ENCODE measurements around the gene NCAPG2. TPM values are rescaled to one million over a fixed set of nuclear protein-coding genes. Genes with fewer than 3 reads are reported as not detected.
A peak's percentile ranks its signal among the peaks of the same experiment; 100 is the strongest.

NCAPG2 gene, protein sequence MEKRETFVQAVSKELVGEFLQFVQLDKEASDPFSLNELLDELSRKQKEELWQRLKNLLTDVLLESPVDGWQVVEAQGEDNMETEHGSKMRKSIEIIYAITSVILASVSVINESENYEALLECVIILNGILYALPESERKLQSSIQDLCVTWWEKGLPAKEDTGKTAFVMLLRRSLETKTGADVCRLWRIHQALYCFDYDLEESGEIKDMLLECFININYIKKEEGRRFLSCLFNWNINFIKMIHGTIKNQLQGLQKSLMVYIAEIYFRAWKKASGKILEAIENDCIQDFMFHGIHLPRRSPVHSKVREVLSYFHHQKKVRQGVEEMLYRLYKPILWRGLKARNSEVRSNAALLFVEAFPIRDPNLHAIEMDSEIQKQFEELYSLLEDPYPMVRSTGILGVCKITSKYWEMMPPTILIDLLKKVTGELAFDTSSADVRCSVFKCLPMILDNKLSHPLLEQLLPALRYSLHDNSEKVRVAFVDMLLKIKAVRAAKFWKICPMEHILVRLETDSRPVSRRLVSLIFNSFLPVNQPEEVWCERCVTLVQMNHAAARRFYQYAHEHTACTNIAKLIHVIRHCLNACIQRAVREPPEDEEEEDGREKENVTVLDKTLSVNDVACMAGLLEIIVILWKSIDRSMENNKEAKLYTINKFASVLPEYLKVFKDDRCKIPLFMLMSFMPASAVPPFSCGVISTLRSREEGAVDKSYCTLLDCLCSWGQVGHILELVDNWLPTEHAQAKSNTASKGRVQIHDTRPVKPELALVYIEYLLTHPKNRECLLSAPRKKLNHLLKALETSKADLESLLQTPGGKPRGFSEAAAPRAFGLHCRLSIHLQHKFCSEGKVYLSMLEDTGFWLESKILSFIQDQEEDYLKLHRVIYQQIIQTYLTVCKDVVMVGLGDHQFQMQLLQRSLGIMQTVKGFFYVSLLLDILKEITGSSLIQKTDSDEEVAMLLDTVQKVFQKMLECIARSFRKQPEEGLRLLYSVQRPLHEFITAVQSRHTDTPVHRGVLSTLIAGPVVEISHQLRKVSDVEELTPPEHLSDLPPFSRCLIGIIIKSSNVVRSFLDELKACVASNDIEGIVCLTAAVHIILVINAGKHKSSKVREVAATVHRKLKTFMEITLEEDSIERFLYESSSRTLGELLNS
- total RNA-seq = 100 to 1,000 TPM in 1 of 2 donors, 10 to 100 TPM in 1; 45.0 to 117 TPM

DNA sequence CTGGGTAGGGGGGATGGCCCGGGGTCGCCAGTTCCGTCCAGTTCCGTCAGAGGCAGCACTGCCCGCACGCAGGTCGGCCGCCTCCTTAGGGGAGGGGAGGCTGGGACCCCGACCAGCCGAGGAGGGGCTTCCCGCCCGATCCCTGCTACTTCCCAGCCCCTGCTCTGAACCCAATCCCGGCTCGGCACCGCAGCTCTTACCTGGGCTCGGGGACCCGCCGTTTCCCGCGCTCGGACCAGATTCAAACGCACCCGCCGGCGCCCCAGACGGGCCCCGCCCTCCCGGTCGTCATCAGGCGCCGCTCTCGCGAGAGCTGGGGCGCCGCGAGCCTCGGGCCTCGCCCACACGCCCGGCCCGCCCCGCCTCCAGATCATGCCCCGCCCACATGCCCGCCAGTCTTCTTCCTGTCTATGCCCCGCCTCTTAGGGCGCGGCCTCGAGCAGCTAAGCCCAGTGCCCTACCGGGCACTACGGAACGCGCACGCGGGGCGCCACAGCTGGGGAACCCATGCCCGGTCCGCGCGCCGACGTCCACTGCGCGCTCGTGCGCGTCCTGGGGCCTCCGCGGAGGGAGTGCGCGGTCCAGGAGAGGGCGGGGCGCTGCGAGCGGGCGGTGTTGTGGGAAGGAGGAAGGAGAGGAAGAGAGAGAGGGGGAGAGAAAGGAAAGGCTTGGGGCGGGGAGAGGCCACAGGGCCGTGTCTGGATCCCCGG lies at the start of gene NCAPG2:
Gene NCAPG2 (minus strand): TSS at position 281 of the 710 bp plus-strand sequence. CDS start 2,905 bp downstream, outside the sequence.
- peak within 1 kb of the TSS; percentile 83 for H3K4me3 Mint-ChIP-seq
- peak within 1 kb of the TSS; percentile 8 to 71 for H3K27ac Mint-ChIP-seq
- no peaks in the 10 kb centered on the region for H3K9me3 Mint-ChIP-seq
- peak; percentile 98 for DNase-seq (ENCODE audit: low spot score)
- peaks cover 10% of the 10 kb centered on the region for H3K36me3 Mint-ChIP-seq
- peak; percentile 99 for ATAC-seq
- H3K4me1 Mint-ChIP-seq (ENCODE audit: low read depth in 2 of 2) = peaks cover 18 to 29% of the 10 kb centered on the region in 2 donors
- H3K27me3 Mint-ChIP-seq = no peaks in the 10 kb centered on the region

DNA sequence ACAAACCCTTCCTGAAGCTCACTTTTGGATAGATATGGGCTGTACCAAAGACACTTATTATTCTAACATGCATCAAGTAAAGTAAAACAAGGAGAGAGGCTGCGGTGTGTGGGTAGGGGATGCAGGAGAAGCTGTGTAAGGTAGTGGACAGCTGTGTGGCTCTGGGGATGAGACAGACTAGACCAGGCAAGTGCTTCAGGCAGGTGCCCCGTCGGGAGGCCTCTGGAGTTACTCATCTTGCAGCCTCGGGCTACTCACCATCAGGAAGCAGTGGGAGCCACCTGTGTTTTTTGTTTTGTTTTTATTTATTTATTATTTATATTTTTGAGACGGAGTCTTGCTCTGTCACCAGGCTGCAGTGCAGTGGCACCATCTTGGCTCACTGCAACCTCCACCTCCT lies 49.3 kb upstream of the NCAPG2 start:
- Mint-ChIP-seq H3K4me3 (no peak overlapping the region), H3K9me3 (no peaks in the 10 kb centered on the region), H3K27me3 (no peaks in the 10 kb centered on the region), H3K36me3 (no peaks in the 10 kb centered on the region), H3K4me1 (ENCODE audit: low read depth in 2 of 2) (peaks cover 6 to 9% of the 10 kb centered on the region in 2 donors), H3K27ac (no peak overlapping the region)
- ATAC-seq (no peak), DNase-seq (ENCODE audit: low spot score) (no peak)

DNA sequence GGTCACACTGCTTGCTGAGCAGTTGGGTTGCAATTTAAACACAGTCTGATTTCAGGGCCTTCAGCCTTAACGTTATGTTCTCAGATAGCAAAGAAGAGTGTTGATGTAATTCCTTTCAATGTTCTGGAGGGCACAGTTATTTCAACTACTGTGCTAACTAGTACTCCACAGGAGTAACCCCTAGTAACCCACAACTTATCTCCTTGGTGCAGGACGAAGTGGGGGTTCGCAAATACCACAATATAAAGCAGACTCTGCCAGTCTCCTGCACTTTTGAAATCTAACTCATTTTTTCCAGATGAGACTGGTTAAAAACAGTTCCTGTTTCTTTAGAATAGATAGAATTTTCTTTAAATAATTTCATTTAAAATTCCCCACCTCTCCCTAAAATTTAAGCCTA lies 47.1 kb upstream of the NCAPG2 start:
- Mint-ChIP-seq H3K4me1 (ENCODE audit: low read depth in 2 of 2) (peaks cover 3 to 6% of the 10 kb centered on the region in 2 donors), H3K27me3 (no peaks in the 10 kb centered on the region), H3K27ac (no peak overlapping the region), H3K36me3 (peaks cover 4% of the 10 kb centered on the region), H3K9me3 (no peaks in the 10 kb centered on the region), H3K4me3 (no peak overlapping the region)
- no peak for DNase-seq (ENCODE audit: low spot score)
- no peak for ATAC-seq

DNA sequence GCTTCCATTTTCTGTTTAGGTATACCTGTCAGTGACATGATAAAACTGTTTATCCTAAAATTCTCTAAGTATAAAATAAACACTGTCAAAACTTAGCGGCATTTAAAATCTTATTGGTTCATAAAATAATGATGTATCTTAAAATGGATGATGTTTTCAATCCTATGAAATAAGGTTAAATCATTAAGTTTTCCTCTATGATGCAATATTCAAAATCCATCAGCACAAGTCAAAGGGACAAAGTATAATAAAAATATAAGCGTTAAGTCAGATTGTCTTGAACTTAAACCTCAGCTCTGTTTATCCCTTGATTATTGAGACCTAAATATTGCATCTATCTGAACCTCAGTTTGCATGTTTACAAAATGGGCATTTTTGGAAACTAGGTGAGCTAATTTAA lies 46.6 kb upstream of the NCAPG2 start:
- DNase-seq (ENCODE audit: low spot score) (no peak), ATAC-seq (no peak)
- Mint-ChIP-seq H3K27ac (no peak overlapping the region), H3K4me3 (no peak overlapping the region), H3K27me3 (no peaks in the 10 kb centered on the region), H3K4me1 (ENCODE audit: low read depth in 2 of 2) (peaks cover 3 to 6% of the 10 kb centered on the region in 2 donors), H3K9me3 (no peaks in the 10 kb centered on the region), H3K36me3 (peaks cover 4% of the 10 kb centered on the region)

DNA sequence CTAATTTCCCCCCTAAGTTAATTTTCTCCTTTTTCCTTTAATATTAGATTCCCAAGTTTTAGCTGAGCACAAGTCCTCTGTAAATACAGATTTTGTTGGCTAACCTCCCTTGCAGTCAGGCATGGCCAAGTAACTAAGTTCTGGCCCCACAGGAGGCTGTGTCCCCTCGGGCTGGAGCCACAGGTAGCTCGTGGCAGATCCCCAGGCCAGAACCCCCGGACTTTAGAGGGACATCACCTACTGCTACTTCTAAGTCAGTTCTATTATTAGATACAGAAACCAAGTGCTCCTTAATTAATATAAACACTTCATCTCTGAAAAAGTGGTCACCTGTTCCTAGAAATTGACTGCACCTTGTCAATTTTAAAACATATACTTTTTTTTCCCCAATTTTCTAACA lies 46.1 kb upstream of the NCAPG2 start:
- Mint-ChIP-seq H3K27ac (peak overlapping the region in 1 of 2 donors; percentile 37), H3K27me3 (no peaks in the 10 kb centered on the region)

DNA sequence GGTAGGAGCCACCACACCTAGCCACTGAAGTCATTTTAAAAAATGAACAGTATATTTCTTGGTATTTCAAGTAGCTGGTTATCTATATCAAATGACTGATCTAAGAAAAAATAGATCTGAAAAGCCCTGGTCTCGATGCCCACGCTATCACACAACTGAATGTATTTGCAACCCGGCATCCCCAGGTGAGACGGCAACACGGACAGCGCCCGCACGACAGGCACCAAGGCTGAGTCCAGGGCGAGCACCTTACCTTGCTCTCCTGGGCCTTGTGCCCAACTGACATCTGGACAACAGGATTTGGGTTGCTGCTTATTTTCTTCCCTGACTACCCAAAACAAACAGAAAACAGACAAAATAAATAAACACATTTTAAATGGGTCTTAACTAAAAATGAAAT lies 44.8 kb upstream of the NCAPG2 start:
- no peaks in the 10 kb centered on the region for H3K27me3 Mint-ChIP-seq
- no peaks in the 10 kb centered on the region for H3K4me1 Mint-ChIP-seq (ENCODE audit: low read depth in 2 of 2)
- no peak overlapping the region for H3K27ac Mint-ChIP-seq
- H3K9me3 Mint-ChIP-seq = no peaks in the 10 kb centered on the region
- H3K36me3 Mint-ChIP-seq = peaks cover 4% of the 10 kb centered on the region
- ATAC-seq = no peak
- no peak overlapping the region for H3K4me3 Mint-ChIP-seq
- no peak for DNase-seq (ENCODE audit: low spot score)

More for the DNA sequence above, 46.1 kb upstream of the NCAPG2 start:
- ATAC-seq (no peak), DNase-seq (ENCODE audit: low spot score) (no peak)
- peaks cover 3 to 6% of the 10 kb centered on the region in 2 donors for H3K4me1 Mint-ChIP-seq (ENCODE audit: low read depth in 2 of 2)
- no peak overlapping the region for H3K4me3 Mint-ChIP-seq
- peaks cover 4% of the 10 kb centered on the region for H3K36me3 Mint-ChIP-seq
- no peaks in the 10 kb centered on the region for H3K9me3 Mint-ChIP-seq

DNA sequence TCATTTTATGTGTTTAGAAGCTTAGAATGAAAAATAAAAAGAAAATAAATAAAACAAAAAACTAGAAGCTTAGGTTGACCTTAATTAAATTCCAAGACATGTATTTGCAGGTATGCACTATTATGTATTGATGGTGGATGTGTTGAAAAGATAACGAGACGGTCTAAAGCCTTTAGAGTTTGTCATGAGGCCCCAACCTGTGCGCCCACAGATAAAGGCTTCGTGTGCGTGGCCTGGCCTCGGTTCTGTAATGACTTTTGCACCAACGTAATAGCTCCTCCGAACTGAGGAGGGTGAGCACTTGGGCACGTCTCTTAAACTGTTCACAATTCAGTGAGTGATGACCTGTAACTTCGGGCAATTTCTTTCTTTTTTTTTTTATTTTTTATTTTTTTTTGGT lies 43.7 kb upstream of the NCAPG2 start:
- DNase-seq (ENCODE audit: low spot score) (no peak), ATAC-seq (no peak)
- H3K36me3 Mint-ChIP-seq = peaks cover 4% of the 10 kb centered on the region
- H3K4me3 Mint-ChIP-seq = no peak overlapping the region
- no peaks in the 10 kb centered on the region for H3K9me3 Mint-ChIP-seq
- H3K27ac Mint-ChIP-seq = no peak overlapping the region
- H3K27me3 Mint-ChIP-seq = no peaks in the 10 kb centered on the region
- H3K4me1 Mint-ChIP-seq (ENCODE audit: low read depth in 2 of 2) = no peaks in the 10 kb centered on the region

DNA sequence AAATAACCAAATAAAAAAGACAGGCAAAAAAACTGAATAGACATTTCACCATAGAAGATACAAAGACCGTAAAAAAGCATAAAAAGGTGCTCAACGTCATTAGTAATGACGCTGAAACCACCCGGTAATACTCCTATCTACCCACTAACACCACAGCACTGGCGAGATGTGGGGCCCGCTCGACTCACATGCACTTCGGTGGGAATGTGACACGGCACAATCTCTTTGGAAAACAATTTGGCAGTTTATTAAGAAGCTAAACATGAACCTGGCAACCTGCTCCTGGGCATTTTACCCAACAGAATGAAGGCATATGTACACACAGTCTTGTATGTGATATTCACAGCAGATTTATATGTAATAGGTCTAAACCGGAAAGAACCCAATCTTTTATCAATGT lies 42.8 kb upstream of the NCAPG2 start:
- peaks cover 4% of the 10 kb centered on the region for H3K36me3 Mint-ChIP-seq
- H3K4me1 Mint-ChIP-seq (ENCODE audit: low read depth in 2 of 2) = no peaks in the 10 kb centered on the region
- no peak overlapping the region for H3K4me3 Mint-ChIP-seq
- ATAC-seq (no peak), DNase-seq (ENCODE audit: low spot score) (no peak)
- H3K9me3 Mint-ChIP-seq = no peaks in the 10 kb centered on the region
- H3K27me3 Mint-ChIP-seq = no peaks in the 10 kb centered on the region
- no peak overlapping the region for H3K27ac Mint-ChIP-seq

DNA sequence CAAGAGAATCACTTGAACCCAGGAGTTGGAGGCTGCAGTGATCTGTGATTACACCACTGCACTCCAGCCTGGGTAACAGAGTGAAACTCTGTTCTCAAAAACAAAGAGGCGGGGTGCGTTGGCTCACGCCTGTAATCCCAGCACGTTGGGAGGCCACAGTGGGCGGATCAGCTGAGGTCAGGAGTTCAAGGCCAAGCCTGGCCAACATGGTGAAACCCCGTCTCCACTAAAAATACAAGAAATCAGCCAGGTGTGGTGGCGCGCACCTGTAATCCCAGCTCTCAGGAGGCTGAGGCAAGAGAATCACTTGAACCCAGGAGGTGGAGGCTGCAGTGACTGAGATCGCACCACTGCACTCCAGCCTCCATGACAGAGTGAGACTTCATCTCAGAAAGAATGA lies 42.4 kb upstream of the NCAPG2 start:
- Mint-ChIP-seq H3K27ac (no peak overlapping the region), H3K27me3 (no peaks in the 10 kb centered on the region), H3K4me1 (ENCODE audit: low read depth in 2 of 2) (no peaks in the 10 kb centered on the region), H3K36me3 (peaks cover 4% of the 10 kb centered on the region), H3K9me3 (no peaks in the 10 kb centered on the region), H3K4me3 (no peak overlapping the region)
- ATAC-seq (no peak), DNase-seq (ENCODE audit: low spot score) (no peak)

DNA sequence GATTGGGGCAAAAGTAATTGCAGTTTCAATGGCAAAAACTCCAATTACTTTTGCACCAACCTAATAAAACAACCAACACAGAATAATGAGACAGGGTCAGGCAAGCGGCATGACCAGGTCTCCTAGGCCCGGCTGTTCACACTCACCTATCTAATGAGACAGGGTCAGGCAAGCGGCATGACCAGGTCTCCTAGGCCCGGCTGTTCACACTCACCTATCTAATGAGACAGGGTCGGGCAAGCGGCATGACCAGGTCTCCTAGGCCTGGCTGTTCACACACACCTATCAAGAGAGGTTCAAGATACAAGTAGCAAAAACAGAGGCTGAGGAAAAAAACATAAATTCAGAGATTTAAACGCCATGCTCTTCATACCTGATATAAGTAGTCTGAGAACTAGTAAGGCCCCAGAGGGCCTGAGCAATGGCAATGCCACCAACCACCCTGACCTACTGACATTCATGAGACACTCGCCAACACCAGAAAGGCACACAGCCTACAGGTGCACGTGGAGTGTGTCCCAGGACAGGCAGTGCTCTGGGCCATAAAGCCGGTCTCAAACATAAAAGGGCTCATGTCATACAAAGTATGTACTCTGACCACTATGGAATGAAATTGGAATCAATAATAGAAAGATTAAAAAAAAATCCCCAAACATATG lies 40.6 kb upstream of the NCAPG2 start:
- no peaks in the 10 kb centered on the region for H3K27me3 Mint-ChIP-seq
- H3K4me1 Mint-ChIP-seq (ENCODE audit: low read depth in 2 of 2) = peaks cover 7 to 8% of the 10 kb centered on the region in 2 donors
- peaks cover 12% of the 10 kb centered on the region for H3K36me3 Mint-ChIP-seq
- ATAC-seq = peak in 1 of 2 donors; percentile 54
- DNase-seq (ENCODE audit: low spot score) = no peak
- H3K27ac Mint-ChIP-seq = no peak overlapping the region
- H3K9me3 Mint-ChIP-seq = no peaks in the 10 kb centered on the region
- H3K4me3 Mint-ChIP-seq = no peak overlapping the region

DNA sequence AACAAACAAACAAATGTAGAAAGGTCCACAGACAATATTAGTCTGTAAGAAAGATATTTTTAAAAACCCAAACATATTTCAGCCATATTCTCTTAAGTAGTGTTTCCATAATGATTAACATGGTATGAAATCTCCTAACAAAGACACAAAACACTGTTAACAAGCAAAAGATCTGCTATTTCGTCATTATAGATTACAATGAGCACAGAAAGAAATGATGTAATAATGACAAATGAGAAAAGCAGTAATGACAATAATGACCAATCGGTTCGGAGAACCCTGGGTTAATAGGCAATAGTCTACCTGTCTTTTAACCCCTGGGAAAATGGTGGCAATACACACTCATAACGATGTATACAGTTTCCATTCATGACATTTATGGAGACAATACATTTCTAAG lies 39.5 kb upstream of the NCAPG2 start:
- H3K9me3 Mint-ChIP-seq = no peaks in the 10 kb centered on the region
- ATAC-seq (no peak), DNase-seq (ENCODE audit: low spot score) (no peak)
- H3K27me3 Mint-ChIP-seq = no peaks in the 10 kb centered on the region
- peaks cover 11% of the 10 kb centered on the region in 2 donors for H3K4me1 Mint-ChIP-seq (ENCODE audit: low read depth in 2 of 2)
- H3K4me3 Mint-ChIP-seq = no peak overlapping the region
- peaks cover 13% of the 10 kb centered on the region for H3K36me3 Mint-ChIP-seq
- no peak overlapping the region for H3K27ac Mint-ChIP-seq

DNA sequence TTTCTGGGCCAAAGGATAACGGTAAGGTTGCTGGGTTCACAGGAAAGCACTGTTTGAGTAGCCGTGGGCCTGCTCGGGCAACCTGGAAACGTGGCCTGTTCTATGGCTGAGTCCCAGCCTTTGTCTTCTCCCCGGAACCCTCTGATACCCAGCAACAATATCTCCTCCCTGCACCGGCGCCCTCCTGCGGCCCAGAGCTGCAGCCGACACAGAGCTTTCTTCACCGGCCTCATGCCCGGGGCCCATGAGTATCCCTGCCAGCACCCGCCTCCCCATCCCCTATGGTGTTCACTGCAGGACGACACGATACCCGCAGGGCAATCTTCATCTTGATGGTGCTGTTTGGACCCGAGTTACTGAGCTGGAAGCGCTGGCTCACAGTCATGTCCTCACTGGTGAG lies 38.6 kb upstream of the NCAPG2 start:
- DNase-seq (ENCODE audit: low spot score) = no peak
- Mint-ChIP-seq H3K27me3 (no peaks in the 10 kb centered on the region), H3K27ac (no peak overlapping the region), H3K36me3 (peaks cover 13% of the 10 kb centered on the region), H3K9me3 (no peaks in the 10 kb centered on the region), H3K4me1 (ENCODE audit: low read depth in 2 of 2) (peaks cover 11% of the 10 kb centered on the region in 2 donors), H3K4me3 (no peak overlapping the region)
- ATAC-seq = no peak
